Vagina (tissue), 2 donors: ENCODE data around the gene BUB1B. TPM values are rescaled to one million over a fixed set of nuclear protein-coding genes. Genes with fewer than 3 reads are reported as not detected.

Experiments
- DNase-seq, 2 donors: peaks; one replicate each; pipeline ENCODE4 v3.0.0-alpha.2; 2017; ENCODE audit errors: extremely low spot score in 2 of 2
- H3K27ac ChIP-seq: fragments of 200-600 bp; sonication (generic); one replicate; pipeline ENCODE4 v1.5.1; 2019
- H3K27me3 ChIP-seq: fragments of 200-600 bp; sonication (generic); one replicate; pipeline ENCODE4 v1.5.1; 2019
- H3K36me3 ChIP-seq, 2 donors: fragments of 200-600 bp; sonication (generic); one replicate each; pipeline ENCODE4 v1.5.1; 2017 to 2019
- H3K4me1 ChIP-seq: fragments of 200-600 bp; sonication (generic); one replicate; pipeline ENCODE4 v1.5.1; 2019
- H3K4me3 ChIP-seq, 2 donors: fragments of 200-600 bp; sonication (generic); 1 replicate in 1 of 2; 2 replicates in 1 of 2; pipeline ENCODE4 v1.5.1; 2016 to 2019
- H3K9me3 ChIP-seq: fragments of 200-600 bp; sonication (generic); one replicate; pipeline ENCODE4 v1.5.1; 2019
- CTCF ChIP-seq, 3 experiments: fragments of 450-650 bp in 2 of 3; fragments of 200-600 bp in 1 of 3; sonication (generic) in 1 of 3; IDR thresholded peaks; one replicate each; pipeline ENCODE4 v1.5.1; 2017 to 2019; ENCODE audit warnings: antibody characterized with exemption in 3 of 3, mild to moderate bottlenecking in 2 of 3, moderate library complexity in 2 of 3
- POLR2A ChIP-seq, 2 donors: fragments of 450-650 bp; IDR thresholded peaks; one replicate each; pipeline ENCODE4 v1.6.1; 2017; ENCODE audit warnings: antibody characterized with exemption in 2 of 2, mild to moderate bottlenecking in 2 of 2, moderate library complexity in 2 of 2
- POLR2AphosphoS5 ChIP-seq, 2 donors: sonication (generic); formaldehyde crosslinking; IDR thresholded peaks; one replicate each; pipeline ENCODE4 v1.9.0; 2017; ENCODE audit warnings: antibody characterized with exemption in 2 of 2, mild to moderate bottlenecking in 2 of 2, low read depth in 1 of 2; ENCODE audit not compliant: insufficient read depth in 1 of 2
- intact Hi-C: fragments of 100-400 bp; cut with DNase I; formaldehyde crosslinking; loops from one replicate; pipeline ENCODE4 v1.15.1; 2023
- total RNA-seq: library from RNA; depleted of rRNA; stranded (reverse); fragments of >200 nt; gene quantifications from one replicate; pipeline ENCODE4 v1.2.3, GENCODE V29; 2016

BUB1B gene
- total RNA-seq, 1 donor from 2014 or later: 5.6 TPM

GRCh38 chr15:40234783-40235182 lies 73.9 kb downstream of the BUB1B start:
- intact Hi-C loops: no loop called here
- H3K27me3 ChIP-seq: no peaks in the 10 kb centered on the region
- no peak overlapping the region for H3K4me3 ChIP-seq
- no peaks in the 10 kb centered on the region for H3K36me3 ChIP-seq
- DNase-seq: no peak
- H3K27ac ChIP-seq: no peak overlapping the region
- no peaks in the 10 kb centered on the region for H3K9me3 ChIP-seq
- TF ChIP-seq CTCF (IDR thresholded peaks at IDR 0.05): no peak
- TF ChIP-seq POLR2A (IDR thresholded peaks at IDR 0.05): no peak
- peaks cover 37% of the 10 kb centered on the region for H3K4me1 ChIP-seq

- no peak overlapping the region for H3K27ac ChIP-seq
- no peaks in the 10 kb centered on the region for H3K9me3 ChIP-seq
- intact Hi-C loops: no loop called here
- no peak overlapping the region for H3K4me3 ChIP-seq
- DNase-seq: no peak
- H3K4me1 ChIP-seq: peaks cover 38% of the 10 kb centered on the region
- H3K36me3 ChIP-seq: no peaks in the 10 kb centered on the region
- no peaks in the 10 kb centered on the region for H3K27me3 ChIP-seq
- TF ChIP-seq POLR2AphosphoS5 (IDR thresholded peaks at IDR 0.05; ENCODE audit: insufficient read depth in 1 of 2, low read depth in 1 of 2): no peak
- no peak for TF ChIP-seq POLR2A (IDR thresholded peaks at IDR 0.05)
- no peak for TF ChIP-seq CTCF (IDR thresholded peaks at IDR 0.05)
Observed at GRCh38 chr15:40235201-40235885, 74.5 kb downstream of the BUB1B start.

DNA sequence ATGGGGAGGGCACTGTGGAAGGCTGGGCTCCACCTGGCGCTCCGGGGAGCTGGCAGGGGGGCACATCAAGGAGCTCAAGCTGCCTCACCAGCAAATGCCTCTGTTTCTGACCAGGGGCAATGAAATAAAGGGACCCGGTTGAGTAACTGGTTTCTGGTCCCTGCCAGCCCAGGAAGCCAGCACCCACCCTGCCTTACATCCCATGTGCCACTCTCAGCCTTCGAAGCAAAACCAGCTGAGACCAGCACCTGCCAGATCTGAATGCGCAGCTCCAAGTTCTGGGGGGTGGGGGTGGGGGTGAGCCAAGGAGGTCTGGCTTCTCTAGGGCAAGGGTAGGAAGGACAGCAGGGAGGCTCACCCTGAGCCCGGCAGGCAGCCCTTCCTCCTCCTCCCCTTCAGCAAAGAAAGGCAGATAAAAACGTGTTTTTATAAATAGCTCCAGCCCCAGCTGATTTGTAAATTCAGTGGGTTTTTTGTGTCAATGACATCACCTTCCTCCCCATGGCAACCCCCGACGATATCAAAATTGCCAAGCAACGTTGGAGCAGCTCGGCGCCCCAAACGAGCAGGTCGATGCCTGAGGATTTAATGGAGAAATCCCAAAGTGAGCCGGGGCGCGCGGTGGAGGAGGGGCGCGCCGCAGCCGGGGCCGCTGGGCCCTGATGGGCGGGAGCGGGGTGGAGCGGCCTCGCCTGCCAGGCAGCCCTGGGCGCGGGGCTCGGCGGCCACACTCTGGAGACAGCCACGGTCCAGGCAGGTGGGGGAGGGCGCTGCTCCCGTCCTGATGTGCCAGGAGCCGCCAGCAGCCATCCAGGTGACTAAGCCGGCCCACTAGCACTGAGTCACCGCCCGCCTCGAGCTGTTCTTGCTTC lies 77.9 kb downstream of the BUB1B start, which contains the start of gene PAK6:
PAK6 (plus strand) TSS at position 532 of the 872 bp plus-strand sequence. CDS start 25,723 bp downstream, outside the sequence.
- intact Hi-C loops: no loop called here
- Histone ChIP-seq H3K27ac (peak within 1 kb of the TSS; percentile 52), H3K4me1 (peaks cover 32% of the 10 kb centered on the region), H3K36me3 (no peaks in the 10 kb centered on the region), H3K27me3 (no peaks in the 10 kb centered on the region), H3K4me3 (peak within 1 kb of the TSS; percentile 29 to 41), H3K9me3 (no peaks in the 10 kb centered on the region)
- TF ChIP-seq CTCF (IDR thresholded peaks at IDR 0.05) (no peak), POLR2A (IDR thresholded peaks at IDR 0.05) (no peak), POLR2AphosphoS5 (IDR thresholded peaks at IDR 0.05; ENCODE audit: insufficient read depth in 1 of 2, low read depth in 1 of 2) (no peak)
- peak in 1 of 2 donors; percentile 82 for DNase-seq

DNA sequence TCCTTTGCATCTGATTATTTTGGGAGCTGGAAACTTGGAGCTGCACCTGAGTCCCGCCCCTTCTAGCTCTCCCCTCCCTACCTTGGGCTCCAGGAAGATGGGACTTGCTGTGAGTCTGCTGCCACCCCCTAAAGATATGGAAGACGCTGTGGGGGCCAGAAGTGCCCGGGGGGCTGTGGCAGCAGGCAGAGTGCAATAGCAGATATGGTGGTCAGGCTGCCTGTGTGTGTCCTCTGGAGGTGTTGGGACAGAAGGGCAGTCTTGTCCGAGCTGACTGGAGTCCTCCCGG lies 78.5 kb downstream of the BUB1B start:
- Histone ChIP-seq H3K4me1 (peaks cover 27% of the 10 kb centered on the region), H3K9me3 (no peaks in the 10 kb centered on the region), H3K36me3 (no peaks in the 10 kb centered on the region), H3K27me3 (no peaks in the 10 kb centered on the region), H3K27ac (peak overlapping the region; percentile 52), H3K4me3 (peak overlapping the region; percentile 29 to 41)
- TF ChIP-seq POLR2A (IDR thresholded peaks at IDR 0.05): no peak
- no peak for TF ChIP-seq CTCF (IDR thresholded peaks at IDR 0.05)
- no peak for TF ChIP-seq POLR2AphosphoS5 (IDR thresholded peaks at IDR 0.05; ENCODE audit: insufficient read depth in 1 of 2, low read depth in 1 of 2)
- intact Hi-C loops: no loop called here
- DNase-seq: peak; percentile 88 to 95
